ENCODE measurements around the gene NTF3.

The NTF3 gene

GRCh38 chr12:5437182-5437583, 5.3 kb downstream of the NTF3 start:
- H3F3A ChIP-seq (ENCODE audit: control insufficient read depth, insufficient read depth), result no peaks in the 10 kb centered on the region
- no peak for TF ChIP-seq EZH2phosphoT487 (IDR thresholded peaks at IDR 0.05; ENCODE audit: borderline replicate concordance, low read length)
- TF ChIP-seq CTCF (IDR thresholded peaks at IDR 0.05; ENCODE audit: low read depth, low read length, poor library complexity, severe bottlenecking), result no peak
- peaks cover 37% of the 10 kb centered on the region for H3K4me1 ChIP-seq (ENCODE audit: control insufficient read depth, low read length)
- no peak overlapping the region for H3K4me3 ChIP-seq (ENCODE audit: low read length)
- no peak overlapping the region for H3K27ac ChIP-seq (ENCODE audit: low read depth, low read length)
- H3K27me3 ChIP-seq (ENCODE audit: control insufficient read depth, low read length), result peaks cover 46% of the 10 kb centered on the region
- H3K9me3 ChIP-seq (ENCODE audit: control insufficient read depth, insufficient read depth, low read length), result no peaks in the 10 kb centered on the region
- no peak overlapping the region for H3K4me2 ChIP-seq (ENCODE audit: low read length)
- no peaks in the 10 kb centered on the region for H4K20me1 ChIP-seq (ENCODE audit: control insufficient read depth, insufficient read depth, low read depth, low read length)
- no peaks in the 10 kb centered on the region for H3K9me2 ChIP-seq (replicated peaks; ENCODE audit: control insufficient read depth, low read length)
- H3K79me2 ChIP-seq (ENCODE audit: control insufficient read depth, low read length), result no peaks in the 10 kb centered on the region
- no peaks in the 10 kb centered on the region for H3K36me3 ChIP-seq (ENCODE audit: control insufficient read depth, low read length)

- Histone ChIP-seq H3K79me2 (ENCODE audit: control insufficient read depth, low read length) (no peaks in the 10 kb centered on the region), H3K9me3 (ENCODE audit: control insufficient read depth, insufficient read depth, low read length) (no peaks in the 10 kb centered on the region), H3K27ac (ENCODE audit: low read depth, low read length) (no peak overlapping the region), H3F3A (ENCODE audit: control insufficient read depth, insufficient read depth) (no peaks in the 10 kb centered on the region), H3K4me1 (ENCODE audit: control insufficient read depth, low read length) (peaks cover 41% of the 10 kb centered on the region), H3K4me2 (ENCODE audit: low read length) (no peak overlapping the region), H3K4me3 (ENCODE audit: low read length) (no peak overlapping the region), H3K27me3 (ENCODE audit: control insufficient read depth, low read length) (peaks cover 42% of the 10 kb centered on the region), H4K20me1 (ENCODE audit: control insufficient read depth, insufficient read depth, low read depth, low read length) (no peaks in the 10 kb centered on the region), H3K9me2 (replicated peaks; ENCODE audit: control insufficient read depth, low read length) (no peaks in the 10 kb centered on the region), H3K36me3 (ENCODE audit: control insufficient read depth, low read length) (no peaks in the 10 kb centered on the region)
- no peak for TF ChIP-seq CTCF (IDR thresholded peaks at IDR 0.05; ENCODE audit: low read depth, low read length, poor library complexity, severe bottlenecking)
- no peak for TF ChIP-seq EZH2phosphoT487 (IDR thresholded peaks at IDR 0.05; ENCODE audit: borderline replicate concordance, low read length)
Measured at GRCh38 chr12:5437589-5437988, 5.7 kb downstream of the NTF3 start.

- H4K20me1 ChIP-seq (ENCODE audit: control insufficient read depth, insufficient read depth, low read depth, low read length), result no peaks in the 10 kb centered on the region
- peaks cover 31% of the 10 kb centered on the region for H3K27me3 ChIP-seq (ENCODE audit: control insufficient read depth, low read length)
- peaks cover 53% of the 10 kb centered on the region for H3K4me1 ChIP-seq (ENCODE audit: control insufficient read depth, low read length)
- H3K9me2 ChIP-seq (replicated peaks; ENCODE audit: control insufficient read depth, low read length), result no peaks in the 10 kb centered on the region
- H3K79me2 ChIP-seq (ENCODE audit: control insufficient read depth, low read length), result no peaks in the 10 kb centered on the region
- no peak overlapping the region for H3K27ac ChIP-seq (ENCODE audit: low read depth, low read length)
- no peaks in the 10 kb centered on the region for H3F3A ChIP-seq (ENCODE audit: control insufficient read depth, insufficient read depth)
- H3K36me3 ChIP-seq (ENCODE audit: control insufficient read depth, low read length), result no peaks in the 10 kb centered on the region
- no peaks in the 10 kb centered on the region for H3K9me3 ChIP-seq (ENCODE audit: control insufficient read depth, insufficient read depth, low read length)
- TF ChIP-seq CTCF (IDR thresholded peaks at IDR 0.05; ENCODE audit: low read depth, low read length, poor library complexity, severe bottlenecking), result no peak
- TF ChIP-seq EZH2phosphoT487 (IDR thresholded peaks at IDR 0.05; ENCODE audit: borderline replicate concordance, low read length), result no peak
- no peak overlapping the region for H3K4me3 ChIP-seq (ENCODE audit: low read length)
- H3K4me2 ChIP-seq (ENCODE audit: low read length), result peak overlapping the region; percentile 86; the same call in 1 of the 2 replicates
Measured at GRCh38 chr12:5438671-5439200, 6.8 kb downstream of the NTF3 start.
